ENCODE results near the gene TBC1D12. TPM values are rescaled to one million over a fixed set of nuclear protein-coding genes. Genes with fewer than 3 reads are reported as not detected.
"Not testable (repeated sequence)": the region's sequence is repeated elsewhere in the genome, so short reads cannot be mapped to it uniquely, and the experiment has no call there.

The TBC1D12 gene
- total RNA-seq, 2 experiments from 2014 or later: 0.58 to 0.62 TPM

DNA sequence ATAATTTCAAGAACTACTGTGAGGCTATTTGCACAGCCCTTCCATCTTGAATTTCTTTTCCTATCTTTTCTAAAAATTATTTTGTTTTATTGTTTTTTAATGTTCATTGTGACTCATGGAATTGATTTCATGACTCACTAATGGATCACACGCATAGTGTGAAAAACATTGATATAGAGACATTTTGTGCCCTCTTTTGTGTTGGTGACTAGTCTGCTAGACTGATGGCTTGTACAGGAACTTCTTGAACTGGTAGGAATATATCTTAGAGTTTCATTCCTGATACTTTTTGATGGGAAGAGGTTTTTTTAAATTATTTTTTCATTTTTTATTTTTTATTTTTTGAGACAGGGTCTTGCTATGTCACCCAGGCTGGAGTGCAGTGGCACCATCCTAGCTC, 27.0 kb upstream of the TBC1D12 start:
- Mint-ChIP-seq H3K4me1 (ENCODE audit: low read depth) (no peaks in the 10 kb centered on the region), H3K4me3 (no peak overlapping the region), H3K36me3 (no peaks in the 10 kb centered on the region), H3K27me3 (peaks cover 32% of the 10 kb centered on the region), H3K9me3 (no peaks in the 10 kb centered on the region), H3K27ac (no peak overlapping the region)
- intact Hi-C loops (cut with micrococcal nuclease): no loop called here
- POLR2A ChIA-PET: no interaction called here
- no peak for DNase-seq
- CTCF ChIA-PET: no interaction called here

DNA sequence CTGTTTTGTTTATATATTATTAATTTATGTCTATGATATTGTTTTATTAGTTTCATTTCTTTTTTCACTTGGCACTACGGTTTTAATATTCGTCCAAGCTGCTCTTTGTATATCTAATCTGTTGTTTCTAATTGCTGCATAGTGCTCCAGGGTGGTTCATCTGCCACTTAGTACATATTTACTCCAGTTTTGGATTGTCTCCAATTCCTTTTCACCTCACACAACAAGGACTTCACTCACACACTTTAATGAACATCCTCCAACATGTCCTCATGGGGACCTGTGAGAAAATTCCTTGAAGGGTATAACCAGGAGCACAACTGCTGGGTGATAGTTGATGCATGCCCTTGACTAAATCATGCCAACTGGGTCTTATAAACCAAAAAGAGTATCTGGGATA, 25.5 kb upstream of the TBC1D12 start:
- no peaks in the 10 kb centered on the region for H3K36me3 Mint-ChIP-seq
- H3K4me1 Mint-ChIP-seq (ENCODE audit: low read depth): no peaks in the 10 kb centered on the region
- DNase-seq: no peak
- no peak overlapping the region for H3K4me3 Mint-ChIP-seq
- CTCF ChIA-PET: no interaction called here
- no peaks in the 10 kb centered on the region for H3K9me3 Mint-ChIP-seq
- H3K27me3 Mint-ChIP-seq: peaks cover 27% of the 10 kb centered on the region
- no peak overlapping the region for H3K27ac Mint-ChIP-seq
- intact Hi-C loops (cut with micrococcal nuclease): no loop called here
- POLR2A ChIA-PET: no interaction called here

DNA sequence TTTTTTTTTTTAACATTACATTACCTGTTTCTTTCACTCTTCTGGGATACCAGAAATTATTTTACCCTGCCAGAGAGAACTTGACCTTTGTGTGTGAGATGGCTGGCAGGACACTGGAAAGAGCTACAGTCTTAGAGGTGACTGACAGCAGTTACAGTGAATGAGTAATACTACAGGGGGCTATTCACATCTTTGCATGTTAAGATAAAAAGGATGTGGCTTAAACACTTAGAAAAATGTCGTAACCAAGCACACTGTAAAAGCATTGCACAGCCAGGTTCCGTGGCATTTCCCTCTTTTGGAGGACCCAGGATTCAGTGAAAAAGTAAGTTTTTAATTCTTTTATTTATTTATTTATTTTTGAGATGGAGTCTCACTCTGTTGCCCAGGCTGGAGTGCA, 18.8 kb upstream of the TBC1D12 start:
- intact Hi-C loops (cut with micrococcal nuclease): no loop called here
- CTCF ChIA-PET: interaction anchor here (1.0 kb wide), 1 partner anchor 20 kb away, joined by 3 read pairs; no protein-coding TSS in a partner anchor
- DNase-seq: no peak
- H3K27ac Mint-ChIP-seq: no peak overlapping the region
- no peaks in the 10 kb centered on the region for H3K9me3 Mint-ChIP-seq
- H3K4me1 Mint-ChIP-seq (ENCODE audit: low read depth): no peaks in the 10 kb centered on the region
- POLR2A ChIA-PET: no interaction called here
- peaks cover 2% of the 10 kb centered on the region for H3K27me3 Mint-ChIP-seq
- H3K4me3 Mint-ChIP-seq: no peak overlapping the region
- no peaks in the 10 kb centered on the region for H3K36me3 Mint-ChIP-seq

DNA sequence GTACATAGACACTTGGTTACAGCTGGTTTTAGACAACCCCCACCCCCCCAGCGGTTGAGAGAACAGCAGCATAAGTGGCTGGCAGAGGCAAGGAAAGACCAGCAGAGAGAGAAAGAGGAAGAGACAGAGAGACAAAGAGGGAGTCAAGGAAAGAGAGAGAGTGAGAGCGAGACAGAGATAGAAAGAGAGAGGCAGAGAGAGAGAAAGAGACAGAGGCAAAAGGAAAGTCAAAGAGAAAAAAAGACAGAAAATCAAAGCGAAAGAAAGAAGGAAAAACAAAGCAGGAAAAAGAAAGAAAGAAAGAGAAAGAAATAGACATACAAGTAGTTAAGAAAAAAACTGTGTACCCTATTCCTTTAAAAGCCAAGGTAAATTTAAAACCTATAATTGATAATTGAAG, 16.6 kb upstream of the TBC1D12 start:
- H3K4me1 Mint-ChIP-seq (ENCODE audit: low read depth); H3K27me3 Mint-ChIP-seq; DNase-seq; H3K9me3 Mint-ChIP-seq; intact Hi-C loops (cut with micrococcal nuclease); H3K27ac Mint-ChIP-seq; H3K36me3 Mint-ChIP-seq; CTCF ChIA-PET; POLR2A ChIA-PET; H3K4me3 Mint-ChIP-seq: not testable (repeated sequence)

DNA sequence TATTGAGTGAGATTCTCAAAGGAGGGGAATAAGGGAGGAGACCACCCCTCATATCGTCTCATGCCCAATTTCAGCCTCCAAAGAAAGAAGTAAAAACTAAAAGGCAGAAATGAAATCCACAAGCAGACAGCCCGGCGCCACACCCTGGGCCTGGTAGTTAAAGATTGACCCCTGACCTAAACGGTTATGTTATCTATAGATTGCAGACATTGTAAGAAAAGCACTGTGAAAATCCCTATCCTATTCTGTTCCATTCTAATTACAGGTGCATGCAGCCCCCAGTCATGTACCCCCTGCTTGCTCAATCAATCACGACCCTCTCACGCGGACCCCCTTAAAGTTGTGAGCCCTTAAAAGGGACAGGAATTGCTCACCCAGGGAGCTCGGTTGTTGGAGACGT, 10.2 kb upstream of the TBC1D12 start:
- DNase-seq; H3K4me1 Mint-ChIP-seq (ENCODE audit: low read depth); H3K27me3 Mint-ChIP-seq; H3K27ac Mint-ChIP-seq; intact Hi-C loops (cut with micrococcal nuclease); POLR2A ChIA-PET; H3K4me3 Mint-ChIP-seq; H3K36me3 Mint-ChIP-seq; CTCF ChIA-PET; H3K9me3 Mint-ChIP-seq: not testable (repeated sequence)

DNA sequence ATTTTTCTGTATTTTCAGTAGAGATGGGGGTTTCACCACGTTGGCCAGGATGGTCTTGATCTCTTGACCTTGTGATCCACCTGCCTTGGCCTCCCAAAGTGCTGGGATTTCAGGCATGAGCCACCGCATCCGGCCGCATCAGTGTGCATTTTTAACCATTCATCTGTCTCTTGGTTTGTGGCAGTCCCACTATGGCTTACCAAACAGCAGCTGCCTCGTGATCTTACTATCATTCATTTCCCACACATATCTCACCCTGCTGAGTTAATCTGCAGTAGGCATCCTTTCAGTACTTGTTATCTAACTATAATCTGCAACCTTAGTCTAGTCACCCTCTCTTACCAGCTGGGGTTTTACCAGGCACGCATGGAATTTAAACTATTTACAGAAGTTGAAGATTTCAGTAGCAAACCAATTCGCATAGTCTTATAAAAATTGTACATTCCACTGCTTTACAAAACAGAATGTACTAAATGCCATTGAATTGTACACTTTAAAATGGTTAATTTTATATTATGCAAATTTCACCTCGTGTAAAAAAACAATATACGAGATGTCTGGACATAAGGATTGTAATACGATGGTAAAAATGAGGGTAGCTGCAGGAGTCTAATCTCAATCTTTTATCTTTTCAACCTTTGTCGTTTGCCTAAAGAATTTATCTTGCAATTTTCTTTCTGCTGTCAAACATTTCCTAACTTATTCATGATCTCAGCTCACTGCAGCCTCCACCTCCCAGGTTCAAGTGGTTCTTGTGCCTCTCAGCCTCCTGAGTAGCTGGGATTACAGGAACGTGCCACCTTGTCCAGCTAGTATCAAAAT, 4.6 kb upstream of the TBC1D12 start:
- no peak for DNase-seq
- Mint-ChIP-seq H3K4me3 (no peak overlapping the region), H3K9me3 (no peaks in the 10 kb centered on the region), H3K4me1 (ENCODE audit: low read depth) (no peaks in the 10 kb centered on the region), H3K36me3 (no peaks in the 10 kb centered on the region), H3K27ac (no peak overlapping the region), H3K27me3 (peaks cover 24% of the 10 kb centered on the region)
- ChIA-PET CTCF (no interaction called here), POLR2A (no interaction called here)
- intact Hi-C loops (cut with micrococcal nuclease): no loop called here

DNA sequence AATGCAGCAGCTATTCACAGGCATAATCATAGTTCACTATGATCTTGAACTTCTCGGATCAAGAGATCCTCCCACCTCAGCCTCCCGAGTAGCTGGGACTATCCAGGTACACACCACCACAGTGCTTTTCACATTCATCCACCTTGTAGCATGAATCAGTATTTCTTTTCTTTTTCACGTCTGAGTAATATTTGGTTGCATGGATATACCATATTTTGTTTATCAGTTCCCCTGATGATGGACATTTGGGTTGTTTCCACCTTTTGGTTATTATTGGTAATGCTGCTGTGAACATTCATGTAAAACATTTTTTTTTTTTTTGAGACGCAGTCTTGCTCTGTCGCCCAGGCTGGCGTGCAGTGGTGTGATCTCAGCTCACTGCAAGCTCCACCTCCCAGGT, 3.6 kb upstream of the TBC1D12 start:
- intact Hi-C loops (cut with micrococcal nuclease): no loop called here
- H3K4me1 Mint-ChIP-seq (ENCODE audit: low read depth): peaks cover 3% of the 10 kb centered on the region
- POLR2A ChIA-PET: no interaction called here
- no peak overlapping the region for H3K27ac Mint-ChIP-seq
- peaks cover 27% of the 10 kb centered on the region for H3K27me3 Mint-ChIP-seq
- CTCF ChIA-PET: no interaction called here
- no peak for DNase-seq
- no peaks in the 10 kb centered on the region for H3K36me3 Mint-ChIP-seq
- no peak overlapping the region for H3K4me3 Mint-ChIP-seq
- no peaks in the 10 kb centered on the region for H3K9me3 Mint-ChIP-seq

DNA sequence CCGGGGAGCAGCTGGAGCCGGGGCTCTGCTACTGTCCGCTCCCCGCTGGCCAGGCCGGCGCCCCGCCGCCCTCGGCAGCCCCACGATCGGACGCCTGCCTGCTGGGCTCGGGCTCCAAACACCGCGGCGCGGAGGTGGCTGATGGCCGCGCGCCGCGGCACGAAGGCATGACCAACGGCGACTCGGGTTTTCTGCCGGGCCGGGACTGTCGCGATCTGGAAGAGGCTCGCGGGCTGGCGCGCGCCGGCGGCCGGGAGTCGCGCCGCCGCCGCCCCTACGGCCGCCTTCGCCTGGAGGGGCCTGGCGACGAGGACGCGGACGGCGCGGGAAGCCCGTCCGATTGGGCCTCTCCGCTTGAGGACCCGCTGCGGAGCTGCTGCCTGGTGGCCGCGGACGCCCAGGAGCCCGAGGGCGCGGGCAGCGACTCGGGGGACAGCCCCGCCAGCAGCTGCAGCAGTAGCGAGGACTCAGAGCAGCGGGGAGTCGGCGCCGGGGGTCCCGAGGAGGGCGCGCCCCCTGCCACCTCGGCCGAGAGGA, 570 bp downstream of the TBC1D12 start:
- Mint-ChIP-seq H3K9me3 (no peaks in the 10 kb centered on the region), H3K4me1 (ENCODE audit: low read depth) (peaks cover 5% of the 10 kb centered on the region), H3K4me3 (no peak overlapping the region), H3K27ac (no peak overlapping the region), H3K36me3 (no peaks in the 10 kb centered on the region), H3K27me3 (peaks cover 45% of the 10 kb centered on the region)
- peak; percentile 9 for DNase-seq
- ChIA-PET CTCF (interaction anchor here (0.6 to 1.6 kb wide), 4 partner anchors 10 to 752 kb away, joined by 3 to 4 read pairs (median 3); no protein-coding TSS in a partner anchor), POLR2A (no interaction called here)
- intact Hi-C loops (cut with micrococcal nuclease): loop anchor here (2.0 kb wide), 1 partner anchor 40 kb away; the partner anchor contains the start of gene NOC3L

DNA sequence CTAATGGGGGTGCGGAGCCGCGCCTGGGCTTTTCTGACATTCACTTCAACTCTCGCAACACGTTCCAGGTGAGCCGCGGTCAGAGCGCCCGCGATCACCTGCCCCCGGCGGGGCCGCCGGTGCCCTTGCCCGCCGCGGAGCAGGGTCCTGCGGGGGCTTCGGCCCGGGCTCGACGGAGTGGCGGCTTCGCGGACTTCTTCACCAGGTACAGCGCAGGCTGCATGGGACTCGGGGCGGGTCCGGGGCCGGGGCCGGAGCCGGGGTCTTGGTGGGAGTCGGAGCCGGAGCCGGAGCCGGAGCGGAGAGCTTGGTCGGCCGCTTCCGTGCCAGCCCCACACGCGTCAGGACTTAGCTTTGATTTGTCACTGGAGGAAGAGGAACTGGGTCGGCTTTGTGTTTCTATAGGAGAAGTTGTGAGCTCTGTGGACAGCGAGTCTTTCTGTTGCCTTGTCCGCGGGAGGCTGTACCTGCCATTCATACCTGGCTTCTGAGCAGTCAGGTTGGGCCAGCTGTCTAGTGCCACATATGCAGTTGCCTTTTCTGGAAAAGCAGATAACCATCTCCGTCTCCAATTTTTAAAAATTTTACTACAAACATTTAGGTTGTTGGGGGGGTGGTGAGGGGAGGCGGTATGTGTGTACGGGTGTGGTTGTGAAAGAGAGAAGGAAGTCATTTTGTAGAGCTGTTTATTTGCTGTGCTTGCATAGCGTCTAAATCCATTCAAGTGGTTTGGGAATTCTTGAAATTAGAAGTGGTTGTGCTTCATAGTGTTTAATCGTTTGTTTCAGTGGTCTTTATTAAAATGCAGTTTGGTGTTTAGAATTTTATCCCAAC, 1.3 kb downstream of the TBC1D12 start:
- peak; percentile 20 for DNase-seq
- intact Hi-C loops (cut with micrococcal nuclease): loop anchor here (2.0 kb wide), 1 partner anchor 41 kb away; the partner anchor contains the start of gene NOC3L
- H3K4me3 Mint-ChIP-seq: peak overlapping the region; percentile 72
- peaks cover 45% of the 10 kb centered on the region for H3K27me3 Mint-ChIP-seq
- ChIA-PET CTCF (interaction anchor here (1.6 kb wide), 2 partner anchors 10 to 40 kb away, joined by 3 to 4 read pairs; no protein-coding TSS in a partner anchor), POLR2A (no interaction called here)
- H3K36me3 Mint-ChIP-seq: no peaks in the 10 kb centered on the region
- no peaks in the 10 kb centered on the region for H3K9me3 Mint-ChIP-seq
- peaks cover 5% of the 10 kb centered on the region for H3K4me1 Mint-ChIP-seq (ENCODE audit: low read depth)
- no peak overlapping the region for H3K27ac Mint-ChIP-seq

DNA sequence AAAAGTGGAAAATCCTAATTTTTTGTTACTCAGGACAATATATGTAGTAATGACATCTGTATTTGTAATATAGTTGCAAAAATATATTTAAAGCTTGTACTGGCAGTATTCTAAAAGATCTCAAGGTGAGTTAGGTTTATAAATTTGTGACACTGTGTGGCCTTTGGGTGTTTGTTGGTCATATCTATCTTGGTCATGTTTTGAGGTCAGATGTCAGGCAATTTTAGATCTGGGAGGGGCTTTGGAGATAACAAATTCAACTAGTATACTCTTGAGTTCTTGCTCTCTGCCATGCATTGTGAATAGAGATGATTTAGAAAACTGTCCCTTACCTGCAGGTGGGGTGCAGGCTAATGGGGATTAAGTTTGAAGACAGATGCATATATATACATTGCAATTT, 3.1 kb downstream of the TBC1D12 start:
- POLR2A ChIA-PET: no interaction called here
- H3K9me3 Mint-ChIP-seq: no peaks in the 10 kb centered on the region
- H3K4me3 Mint-ChIP-seq: no peak overlapping the region
- H3K4me1 Mint-ChIP-seq (ENCODE audit: low read depth): peaks cover 5% of the 10 kb centered on the region
- DNase-seq: no peak
- no peaks in the 10 kb centered on the region for H3K36me3 Mint-ChIP-seq
- CTCF ChIA-PET: interaction anchor here (1.4 kb wide), 1 partner anchor 85 kb away, joined by 4 read pairs; no protein-coding TSS in a partner anchor
- H3K27me3 Mint-ChIP-seq: peaks cover 44% of the 10 kb centered on the region
- no peak overlapping the region for H3K27ac Mint-ChIP-seq
- intact Hi-C loops (cut with micrococcal nuclease): no loop called here

DNA sequence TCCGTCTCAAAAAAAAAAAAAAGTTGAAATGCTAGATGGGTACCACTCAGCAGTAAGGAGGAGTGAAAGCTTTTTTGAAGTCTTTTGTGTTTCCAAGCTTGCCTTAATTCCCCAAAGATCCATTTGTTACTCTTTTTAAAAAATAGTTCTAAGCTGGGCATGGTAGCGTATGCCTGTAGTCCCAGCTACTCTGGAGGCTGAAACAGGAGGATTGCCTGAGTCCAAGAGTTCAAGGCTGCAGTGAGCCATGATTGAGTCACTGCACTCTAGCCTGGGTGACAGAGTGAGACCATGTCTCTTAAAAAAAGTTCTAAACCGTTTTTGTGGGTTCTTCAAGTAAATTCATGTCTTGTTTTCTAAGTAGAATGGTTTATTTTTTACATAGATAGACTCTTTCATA, 5.3 kb downstream of the TBC1D12 start:
- Mint-ChIP-seq H3K4me1 (ENCODE audit: low read depth) (peaks cover 5% of the 10 kb centered on the region), H3K9me3 (no peaks in the 10 kb centered on the region), H3K4me3 (no peak overlapping the region), H3K27me3 (peaks cover 35% of the 10 kb centered on the region), H3K36me3 (no peaks in the 10 kb centered on the region), H3K27ac (no peak overlapping the region)
- CTCF ChIA-PET: interaction anchor here (0.6 to 0.9 kb wide), 2 partner anchors 9 to 644 kb away, joined by 3 to 6 read pairs; no protein-coding TSS in a partner anchor
- intact Hi-C loops (cut with micrococcal nuclease): no loop called here
- POLR2A ChIA-PET: interaction anchor here (0.6 kb wide), 1 partner anchor 406 kb away, joined by 5 read pairs; no protein-coding TSS in a partner anchor
- no peak for DNase-seq

DNA sequence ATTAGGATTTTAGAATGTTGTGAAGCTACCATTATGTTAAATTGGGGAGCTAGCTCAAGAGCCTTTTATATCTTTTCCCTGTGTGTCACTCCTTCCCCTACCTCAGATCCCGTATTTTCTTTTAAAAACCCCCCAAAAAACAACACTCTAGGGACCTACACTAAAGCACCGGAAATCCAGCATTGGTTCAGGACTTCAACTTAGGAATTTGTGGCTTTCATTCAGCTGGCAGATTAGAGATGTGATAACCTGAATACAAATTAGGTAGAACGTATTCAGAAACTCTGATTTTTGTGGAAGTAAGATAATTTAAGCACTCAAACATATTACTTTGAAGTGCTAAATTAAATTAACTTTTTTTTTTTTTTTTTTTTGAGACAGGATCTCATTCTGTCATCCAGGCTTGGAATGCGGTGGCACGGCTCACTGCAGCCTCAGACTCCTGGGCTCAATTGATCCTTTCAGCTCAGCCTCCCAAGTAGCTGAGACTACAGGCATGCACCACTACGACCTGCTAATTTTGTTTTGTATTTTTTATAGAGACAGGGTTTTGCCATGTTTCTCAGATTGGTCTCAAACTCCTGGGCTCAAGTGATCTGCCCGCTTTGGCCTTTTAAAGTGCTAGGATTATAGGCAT, 6.8 kb downstream of the TBC1D12 start:
- no peak for DNase-seq
- H3K4me1 Mint-ChIP-seq (ENCODE audit: low read depth): no peaks in the 10 kb centered on the region
- no peaks in the 10 kb centered on the region for H3K9me3 Mint-ChIP-seq
- intact Hi-C loops (cut with micrococcal nuclease): no loop called here
- H3K36me3 Mint-ChIP-seq: no peaks in the 10 kb centered on the region
- ChIA-PET POLR2A (no interaction called here), CTCF (interaction anchor here (0.6 to 1.9 kb wide), 2 partner anchors 13 to 35 kb away, joined by 3 to 6 read pairs; no protein-coding TSS in a partner anchor)
- H3K27me3 Mint-ChIP-seq: peaks cover 33% of the 10 kb centered on the region
- H3K27ac Mint-ChIP-seq: no peak overlapping the region
- no peak overlapping the region for H3K4me3 Mint-ChIP-seq
